ENCODE data around the gene VOPP1.

Gene VOPP1

GRCh38 chr7:55469271-55469681 is 103.0 kb downstream of the VOPP1 start:
- TF ChIP-seq CTCF (IDR thresholded peaks at IDR 0.05; ENCODE audit: low read depth, low read length, poor library complexity, severe bottlenecking), result no peak
- no peak for TF ChIP-seq EZH2phosphoT487 (IDR thresholded peaks at IDR 0.05; ENCODE audit: borderline replicate concordance, low read length)
- Histone ChIP-seq H3K9me2 (replicated peaks; ENCODE audit: control insufficient read depth, low read length) (no peaks in the 10 kb centered on the region), H3K4me1 (ENCODE audit: control insufficient read depth, low read length) (no peaks in the 10 kb centered on the region), H3K27ac (ENCODE audit: low read depth, low read length) (no peak overlapping the region), H3K9me3 (ENCODE audit: control insufficient read depth, insufficient read depth, low read length) (no peaks in the 10 kb centered on the region), H4K20me1 (ENCODE audit: control insufficient read depth, insufficient read depth, low read depth, low read length) (no peaks in the 10 kb centered on the region), H3K79me2 (ENCODE audit: control insufficient read depth, low read length) (no peaks in the 10 kb centered on the region), H3K4me3 (ENCODE audit: low read length) (no peak overlapping the region), H3F3A (ENCODE audit: control insufficient read depth, insufficient read depth) (no peaks in the 10 kb centered on the region), H3K36me3 (ENCODE audit: control insufficient read depth, low read length) (peaks cover 34% of the 10 kb centered on the region), H3K4me2 (ENCODE audit: low read length) (no peak overlapping the region), H3K27me3 (ENCODE audit: control insufficient read depth, low read length) (no peaks in the 10 kb centered on the region)

- no peaks in the 10 kb centered on the region for H3F3A ChIP-seq (ENCODE audit: control insufficient read depth, insufficient read depth)
- peaks cover 42% of the 10 kb centered on the region for H3K36me3 ChIP-seq (ENCODE audit: control insufficient read depth, low read length)
- H4K20me1 ChIP-seq (ENCODE audit: control insufficient read depth, insufficient read depth, low read depth, low read length), result no peaks in the 10 kb centered on the region
- H3K27ac ChIP-seq (ENCODE audit: low read depth, low read length), result no peak overlapping the region
- H3K4me2 ChIP-seq (ENCODE audit: low read length), result no peak overlapping the region
- no peaks in the 10 kb centered on the region for H3K4me1 ChIP-seq (ENCODE audit: control insufficient read depth, low read length)
- no peaks in the 10 kb centered on the region for H3K9me2 ChIP-seq (replicated peaks; ENCODE audit: control insufficient read depth, low read length)
- no peaks in the 10 kb centered on the region for H3K27me3 ChIP-seq (ENCODE audit: control insufficient read depth, low read length)
- TF ChIP-seq EZH2phosphoT487 (IDR thresholded peaks at IDR 0.05; ENCODE audit: borderline replicate concordance, low read length) (no peak), CTCF (IDR thresholded peaks at IDR 0.05; ENCODE audit: low read depth, low read length, poor library complexity, severe bottlenecking) (no peak)
- no peak overlapping the region for H3K4me3 ChIP-seq (ENCODE audit: low read length)
- H3K9me3 ChIP-seq (ENCODE audit: control insufficient read depth, insufficient read depth, low read length), result no peaks in the 10 kb centered on the region
- H3K79me2 ChIP-seq (ENCODE audit: control insufficient read depth, low read length), result no peaks in the 10 kb centered on the region
Measured at GRCh38 chr7:55468495-55468894, 103.8 kb downstream of the VOPP1 start.

- no peaks in the 10 kb centered on the region for H3K9me2 ChIP-seq (replicated peaks; ENCODE audit: control insufficient read depth, low read length)
- no peaks in the 10 kb centered on the region for H3F3A ChIP-seq (ENCODE audit: control insufficient read depth, insufficient read depth)
- H3K9me3 ChIP-seq (ENCODE audit: control insufficient read depth, insufficient read depth, low read length), result no peaks in the 10 kb centered on the region
- TF ChIP-seq EZH2phosphoT487 (IDR thresholded peaks at IDR 0.05; ENCODE audit: borderline replicate concordance, low read length) (no peak), CTCF (IDR thresholded peaks at IDR 0.05; ENCODE audit: low read depth, low read length, poor library complexity, severe bottlenecking) (no peak)
- H3K27ac ChIP-seq (ENCODE audit: low read depth, low read length), result no peak overlapping the region
- H3K4me1 ChIP-seq (ENCODE audit: control insufficient read depth, low read length), result no peaks in the 10 kb centered on the region
- H3K36me3 ChIP-seq (ENCODE audit: control insufficient read depth, low read length), result peaks cover 36% of the 10 kb centered on the region
- no peaks in the 10 kb centered on the region for H3K79me2 ChIP-seq (ENCODE audit: control insufficient read depth, low read length)
- H4K20me1 ChIP-seq (ENCODE audit: control insufficient read depth, insufficient read depth, low read depth, low read length), result no peaks in the 10 kb centered on the region
- no peaks in the 10 kb centered on the region for H3K27me3 ChIP-seq (ENCODE audit: control insufficient read depth, low read length)
- no peak overlapping the region for H3K4me2 ChIP-seq (ENCODE audit: low read length)
- no peak overlapping the region for H3K4me3 ChIP-seq (ENCODE audit: low read length)
Measured at GRCh38 chr7:55467047-55467593, 105.2 kb downstream of the VOPP1 start.

Data from DOHH2 (cell line).